A549 (cell line): ENCODE results near the gene STYXL1. TPM values are rescaled to one million over a fixed set of nuclear protein-coding genes. Genes with fewer than 3 reads are reported as not detected.

Source experiments
- ATAC-seq, 2 experiments: fragments of 200-7000 bp in 1 of 2; fragments of >200 bp in 1 of 2; cut with Nextera tagmentation in 1 of 2; cut with Tn5 transposase in 1 of 2; 3 replicates each; pipeline versions ENCODE4 v1.8.0 to v1.9.1; 2018 to 2020; ENCODE audit warnings: mild to moderate bottlenecking in 1 of 2, moderate library complexity in 1 of 2
- CTCF ChIA-PET: fragments of 300-600 bp; sonication (Branson Sonifier 250); formaldehyde crosslinking; extraction: SDS; loops from one replicate; lab custom pipeline; 2021; ENCODE audit warnings: antibody characterized with exemption, inconsistent platforms; lab: Yijun Ruan, JAX
- POLR2A ChIA-PET: fragments of 350-600 bp; formaldehyde crosslinking; extraction: SDS; loops from one replicate; lab custom pipeline; 2021; ENCODE audit warnings: antibody characterized with exemption, inconsistent platforms; lab: Yijun Ruan, JAX
- DNase-seq, 2 experiments: peaks; one replicate each; pipeline versions ENCODE4 v3.0.0 to v3.0.0-alpha.2; 2011 to 2016; ENCODE audit warnings: low read depth in 1 of 2, low spot score in 1 of 2
- FAIRE-seq: peaks from 2 replicates; lab custom pipeline; 2011; peaks lifted over from hg19 to GRCh38; lab: Jason Lieb, UNC
- H3K27ac ChIP-seq, 2 experiments: fragments of >200 bp; sonication (Bioruptor Twin); formaldehyde crosslinking; 3 replicates each; pipeline ENCODE4 v1.5.1; 2016 to 2017
- H3K4me1 ChIP-seq: fragments of >200 bp; sonication (Bioruptor Twin); formaldehyde crosslinking; 3 replicates; pipeline ENCODE4 v1.6.1; 2016
- H3K4me2 ChIP-seq: fragments of >200 bp; sonication (Bioruptor Twin); formaldehyde crosslinking; 3 replicates; pipeline ENCODE4 v1.6.1; 2016
- H3K4me3 ChIP-seq: fragments of >200 bp; sonication (Bioruptor Twin); formaldehyde crosslinking; 3 replicates; pipeline ENCODE4 v1.5.1; 2016
- H3K9me3 ChIP-seq: fragments of >200 bp; sonication (Bioruptor Twin); formaldehyde crosslinking; 3 replicates; pipeline ENCODE4 v1.6.1; 2016
- ATOH8 ChIP-seq: fragments of 250-450 bp; sonication (Bioruptor Pico); IDR thresholded peaks from 2 replicates; pipeline ENCODE4 v1.5.0; 2020; ENCODE audit warnings: low read depth, mild to moderate bottlenecking, moderate library complexity
- CBX8 ChIP-seq: fragments of 200-600 bp; sonication (generic); IDR thresholded peaks from 2 replicates; pipeline ENCODE4 v1.6.1; 2016
- CEBPB ChIP-seq, 2 experiments: fragments of >200 bp in 1 of 2; sonication (Bioruptor Twin) in 1 of 2; formaldehyde crosslinking in 1 of 2; IDR thresholded peaks; 2 replicates each; pipeline ENCODE4 v1.6.1; 2012 to 2016
- CHD2 ChIP-seq: fragments of 150-350 bp; IDR thresholded peaks from 2 replicates; pipeline ENCODE4 v1.6.1; 2014; ENCODE audit warnings: low read length; ENCODE audit not compliant: partially characterized antibody
- E2F6 ChIP-seq: IDR thresholded peaks from 2 replicates; pipeline ENCODE4 v1.6.1; 2012; ENCODE audit warnings: low read depth, borderline replicate concordance
- EP300 ChIP-seq, 2 experiments: fragments of >200 bp; sonication (Bioruptor Twin); formaldehyde crosslinking; IDR thresholded peaks; 2 replicates in 1 of 2; 3 replicates in 1 of 2; pipeline ENCODE4 v1.6.1; 2016 to 2017
- FOXS1 ChIP-seq: fragments of 250-450 bp; sonication (Bioruptor Pico); IDR thresholded peaks from 2 replicates; pipeline ENCODE4 v1.5.0; 2020; ENCODE audit warnings: mild to moderate bottlenecking, moderate library complexity
- GATA3 ChIP-seq: IDR thresholded peaks from 2 replicates; pipeline ENCODE4 v1.6.1; 2012; ENCODE audit warnings: borderline replicate concordance
- HDAC2 ChIP-seq: fragments of 200-600 bp; sonication (generic); IDR thresholded peaks from 2 replicates; pipeline ENCODE4 v1.6.1; 2016
- HEYL ChIP-seq: fragments of 250-450 bp; sonication (Bioruptor Pico); IDR thresholded peaks from 2 replicates; pipeline ENCODE4 v1.8.0; 2021; ENCODE audit warnings: mild to moderate bottlenecking, moderate library complexity
- HMGXB4 ChIP-seq: fragments of 250-450 bp; sonication (Bioruptor Pico); IDR thresholded peaks from 2 replicates; pipeline ENCODE4 v1.5.0; 2021; ENCODE audit warnings: mild to moderate bottlenecking, moderate library complexity, borderline replicate concordance
- JUNB ChIP-seq: fragments of >200 bp; sonication (Bioruptor Twin); formaldehyde crosslinking; IDR thresholded peaks from 2 replicates; pipeline ENCODE4 v1.6.1; 2016
- KDM5A ChIP-seq: fragments of 200-600 bp; sonication (generic); IDR thresholded peaks from 2 replicates; pipeline ENCODE4 v1.6.1; 2016; ENCODE audit warnings: antibody characterized with exemption, mild to moderate bottlenecking
- MAFK ChIP-seq: fragments of 450-650 bp; IDR thresholded peaks from 2 replicates; pipeline ENCODE4 v1.6.1; 2014; ENCODE audit not compliant: partially characterized antibody
- MAX ChIP-seq: IDR thresholded peaks from 2 replicates; pipeline ENCODE4 v1.6.1; 2012
- MYC ChIP-seq: IDR thresholded peaks from 2 replicates; pipeline ENCODE4 v1.6.1; 2012; ENCODE audit warnings: mild to moderate bottlenecking, inconsistent platforms, low read length, improper control_type of control experiment, borderline replicate concordance
- NPAS2 ChIP-seq: fragments of 250-450 bp; sonication (Bioruptor Pico); IDR thresholded peaks from 2 replicates; pipeline ENCODE4 v1.8.0; 2022; ENCODE audit warnings: mild to moderate bottlenecking, moderate library complexity, borderline replicate concordance
- PHF8 ChIP-seq: fragments of 200-600 bp; sonication (generic); IDR thresholded peaks from 2 replicates; pipeline ENCODE4 v1.6.1; 2016; ENCODE audit warnings: low read depth, mild to moderate bottlenecking, antibody characterized with exemption, moderate library complexity, borderline replicate concordance
- POLR2A ChIP-seq: IDR thresholded peaks from 2 replicates; pipeline ENCODE4 v1.6.1; 2012; ENCODE audit warnings: mild to moderate bottlenecking, low read length
- RAD21 ChIP-seq, 2 experiments: fragments of >200 bp in 1 of 2; sonication (Bioruptor Twin) in 1 of 2; formaldehyde crosslinking in 1 of 2; IDR thresholded peaks in 1 of 2; conservative IDR thresholded peaks in 1 of 2; 2 replicates in 1 of 2; 3 replicates in 1 of 2; pipeline ENCODE4 v1.6.1; 2012 to 2018; ENCODE audit warnings: inconsistent platforms in 1 of 2
- RFX5 ChIP-seq: fragments of 450-650 bp; IDR thresholded peaks from 2 replicates; pipeline ENCODE4 v1.7.1; 2014; ENCODE audit warnings: antibody characterized with exemption, mild to moderate bottlenecking, moderate library complexity
- RNF2 ChIP-seq: fragments of 200-600 bp; sonication (generic); IDR thresholded peaks from 2 replicates; pipeline ENCODE4 v1.6.1; 2016; ENCODE audit warnings: low read depth, mild to moderate bottlenecking, antibody characterized with exemption, moderate library complexity, borderline replicate concordance
- SMC3 ChIP-seq: fragments of >200 bp; sonication (Bioruptor Twin); formaldehyde crosslinking; IDR thresholded peaks from 3 replicates; pipeline ENCODE4 v1.6.1; 2018; ENCODE audit warnings: inconsistent platforms
- SREBF2 ChIP-seq: fragments of 450-650 bp; IDR thresholded peaks from 2 replicates; pipeline ENCODE4 v1.6.1; 2014; ENCODE audit warnings: mild to moderate bottlenecking, moderate library complexity
- USF2 ChIP-seq: fragments of 450-650 bp; IDR thresholded peaks from 2 replicates; pipeline ENCODE4 v1.6.1; 2014; ENCODE audit warnings: antibody characterized with exemption
- ZNF302 ChIP-seq: fragments of 250-450 bp; sonication (Bioruptor Pico); IDR thresholded peaks from 2 replicates; pipeline ENCODE4 v1.9.0; 2021; ENCODE audit warnings: inconsistent platforms, mild to moderate bottlenecking, moderate library complexity
- WGBS: methylation state at CpG from one replicate; pipeline ENCODE4 v1.1.6; 2017; ENCODE audit errors: missing lambda C conversion rate; 5-methylcytosine and 5-hydroxymethylcytosine counted together
- polyA plus RNA-seq, 4 experiments: library from polyadenylated mRNA; depleted of rRNA in 3 of 4; stranded (reverse); fragments of >200 nt; fragmentation: RNase III in 1 of 4; extraction: RNeasy Plus Mini Kit Qiagen cat#74134 plus additional on column Dnase treatment in 1 of 4; gene quantifications; 2 replicates in 3 of 4; 3 replicates in 1 of 4; pipeline ENCODE4 v1.2.3, GENCODE V29; 2011 to 2017

STYXL1 gene
- polyA plus RNA-seq, 2 of the 4 experiments (the other 2 are of a cell fraction): 36.0 to 76.8 TPM

DNA sequence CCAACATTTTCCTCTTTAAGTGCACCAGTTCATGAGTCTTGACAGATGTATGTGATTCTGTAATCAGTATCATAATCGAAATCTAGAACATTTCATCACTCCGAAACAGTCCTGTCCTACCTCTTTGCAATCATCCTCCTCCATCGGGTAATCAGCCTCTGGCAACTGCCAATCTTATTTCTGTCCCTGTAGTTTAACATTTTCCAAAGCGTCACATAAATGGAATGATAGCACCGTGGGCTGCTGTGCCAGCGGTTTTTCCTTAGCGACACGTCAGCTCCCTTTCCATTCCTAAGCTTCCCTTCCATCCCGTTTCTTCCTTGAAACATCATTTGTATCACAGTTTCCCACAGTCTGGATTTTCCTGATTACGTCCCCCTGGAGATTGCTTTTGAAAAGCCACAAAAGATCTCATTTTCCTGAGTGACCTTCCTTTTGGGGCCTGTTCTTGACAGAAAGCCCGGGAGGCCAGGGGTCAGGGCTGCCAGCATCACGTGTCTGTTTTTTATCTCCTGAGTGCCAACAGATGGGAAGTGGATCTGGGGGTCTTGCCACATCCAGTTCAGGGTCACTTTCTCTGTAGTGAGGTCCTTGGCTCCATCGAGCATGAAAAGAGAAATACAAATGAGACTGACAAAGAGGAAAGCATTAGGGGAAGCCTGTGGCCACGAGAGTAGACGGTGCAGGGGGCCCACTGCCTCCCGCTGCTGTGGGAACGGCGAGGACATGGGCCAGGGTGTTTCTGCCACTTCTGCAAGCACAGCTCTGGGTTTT, 85.0 kb downstream of the STYXL1 start:
- FAIRE-seq: no peak

DNA sequence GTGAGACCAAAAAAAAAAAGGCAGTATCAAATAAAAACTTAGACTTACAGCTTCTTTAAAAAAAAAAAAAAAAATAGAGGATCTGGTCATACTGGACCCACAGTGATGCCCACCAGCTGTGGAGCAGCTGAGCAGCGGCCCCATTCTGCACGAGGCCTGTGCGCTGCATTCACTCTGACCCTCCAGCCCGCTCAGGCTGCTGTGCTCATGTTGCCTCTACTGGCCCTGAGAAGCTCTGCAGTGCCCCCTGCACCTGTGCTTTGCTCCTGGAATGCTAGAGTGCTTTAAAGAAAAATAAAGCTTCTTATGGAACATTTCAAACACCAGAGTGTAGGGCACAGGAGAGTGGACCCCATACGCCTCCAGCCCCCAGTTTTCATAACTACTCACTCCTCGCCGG, 86.6 kb downstream of the STYXL1 start:
- Histone ChIP-seq H3K4me2 (no peak overlapping the region), H3K9me3 (no peaks in the 10 kb centered on the region), H3K4me1 (peaks cover 33% of the 10 kb centered on the region), H3K4me3 (no peak overlapping the region), H3K27ac (no peak overlapping the region)
- DNase-seq: no peak
- no peak for TF ChIP-seq POLR2A
- TF ChIP-seq E2F6: no peak
- TF ChIP-seq USF2: no peak
- TF ChIP-seq RAD21 (conservative IDR thresholded peaks at IDR 0.05 in 1 of 2, IDR thresholded peaks at IDR 0.05 in 1 of 2): peak in 1 of 2 experiments; percentile 36; a peak in 1 of 5 replicates
- FAIRE-seq: no peak
- ChIA-PET POLR2A (no interaction called here), CTCF (interaction anchor here (0.7 to 1.4 kb wide), 4 partner anchors 10 to 94 kb away, joined by 3 to 6 read pairs (median 4); partner anchors contain the start of gene POR)
- 89% methylated on average over 7 of the region's 7 CpGs for WGBS
- ATAC-seq: peak; percentile 48 to 55; a peak in 3 of 6 replicates

More for the DNA sequence above, 85.0 kb downstream of the STYXL1 start:
- Histone ChIP-seq H3K4me2 (no peak overlapping the region), H3K27ac (no peak overlapping the region), H3K4me1 (peaks cover 17% of the 10 kb centered on the region)
- ATAC-seq: no peak
- no peak for TF ChIP-seq ZNF302
- TF ChIP-seq GATA3: no peak
- TF ChIP-seq NPAS2 (CRISPR knock-in tag): no peak
- TF ChIP-seq CEBPB (IDR thresholded peaks at IDR 0.05): no peak
- TF ChIP-seq ATOH8 (CRISPR knock-in tag): no peak
- TF ChIP-seq SMC3: no peak
- TF ChIP-seq USF2: no peak
- no peak for TF ChIP-seq HEYL
- no peak for TF ChIP-seq FOXS1 (CRISPR knock-in tag)
- TF ChIP-seq, all 56 proteins: peak for 0
- H3K9me3 ChIP-seq: no peaks in the 10 kb centered on the region
- no peak overlapping the region for H3K4me3 ChIP-seq
- CTCF ChIA-PET: interaction anchor here (1.0 kb wide), 1 partner anchor 9 kb away, joined by 4 read pairs; no protein-coding TSS in a partner anchor
- 87% methylated on average over 18 of the region's 18 CpGs for WGBS
- DNase-seq: no peak
- POLR2A ChIA-PET: no interaction called here

- WGBS: 95% methylated on average over 6 of the region's 6 CpGs
- no peak for ATAC-seq
- H3K4me1 ChIP-seq: peaks cover 42% of the 10 kb centered on the region
- ChIA-PET CTCF (interaction anchor here (0.7 to 1.4 kb wide), 4 partner anchors 8 to 94 kb away, joined by 3 to 6 read pairs (median 4); no protein-coding TSS in a partner anchor), POLR2A (no interaction called here)
- H3K4me3 ChIP-seq: no peak overlapping the region
- no peaks in the 10 kb centered on the region for H3K9me3 ChIP-seq
- DNase-seq: no peak
- FAIRE-seq: no peak
- no peak for TF ChIP-seq HMGXB4 (CRISPR knock-in tag)
- TF ChIP-seq SREBF2: no peak
- no peak for TF ChIP-seq EP300 (IDR thresholded peaks at IDR 0.05)
- no peak for TF ChIP-seq ATOH8 (CRISPR knock-in tag)
- no peak for TF ChIP-seq MAX
- no peak for TF ChIP-seq HDAC2
- TF ChIP-seq CBX8: no peak
- no peak for TF ChIP-seq PHF8
- no peak for TF ChIP-seq MAFK
- no peak for TF ChIP-seq RNF2
- TF ChIP-seq CHD2: no peak
- TF ChIP-seq MYC: no peak
- TF ChIP-seq RAD21 (conservative IDR thresholded peaks at IDR 0.05 in 1 of 2, IDR thresholded peaks at IDR 0.05 in 1 of 2): no peak
- TF ChIP-seq CEBPB (IDR thresholded peaks at IDR 0.05): no peak
- TF ChIP-seq JUNB: no peak
- no peak for TF ChIP-seq KDM5A
- no peak for TF ChIP-seq RFX5
- no peak for TF ChIP-seq POLR2A
- no peak overlapping the region for H3K4me2 ChIP-seq
- peak overlapping the region in 1 of 2 experiments; percentile 33; a peak in 1 of 6 replicates for H3K27ac ChIP-seq
These were observed 87.4 kb downstream of the STYXL1 start for GRCh38 chr7:75960372-75960771.
